HUES48 (cell line): ENCODE results near the gene ENDOV.

Source experiments
- H3K27ac ChIP-seq: one replicate; pipeline ENCODE4 v1.7.0; 2013; ENCODE audit warnings: low read depth, low read length, inconsistent platforms
- H3K27me3 ChIP-seq: 2 replicates; pipeline ENCODE4 v1.6.1; 2013; ENCODE audit warnings: mild to moderate bottlenecking, low read length; ENCODE audit not compliant: control insufficient read depth, insufficient read depth
- H3K36me3 ChIP-seq: 2 replicates; pipeline ENCODE4 v1.6.1; 2013; ENCODE audit warnings: low read length; ENCODE audit not compliant: control insufficient read depth, insufficient read depth
- H3K4me1 ChIP-seq: 2 replicates; pipeline ENCODE4 v1.6.1; 2013; ENCODE audit warnings: mild to moderate bottlenecking, low read length; ENCODE audit not compliant: control insufficient read depth, insufficient read depth
- H3K4me3 ChIP-seq: 2 replicates; pipeline ENCODE4 v1.5.1; 2013; ENCODE audit warnings: mild to moderate bottlenecking, low read depth, low read length
- H3K9ac ChIP-seq: 2 replicates; pipeline ENCODE4 v1.6.1; 2013; ENCODE audit warnings: mild to moderate bottlenecking, low read depth, low read length, moderate library complexity
- H3K9me3 ChIP-seq: 2 replicates; pipeline ENCODE4 v1.6.1; 2013; ENCODE audit warnings: low read length; ENCODE audit not compliant: control insufficient read depth, insufficient read depth

ENDOV gene

GRCh38 chr17:80426671-80427326, 11.8 kb downstream of the ENDOV start:
- Histone ChIP-seq H3K27me3 (no peaks in the 10 kb centered on the region), H3K27ac (no peak overlapping the region), H3K9me3 (no peaks in the 10 kb centered on the region), H3K36me3 (no peaks in the 10 kb centered on the region), H3K9ac (no peak overlapping the region), H3K4me1 (peaks cover 4% of the 10 kb centered on the region; the same call in 1 of the 2 replicates), H3K4me3 (no peak overlapping the region)

DNA sequence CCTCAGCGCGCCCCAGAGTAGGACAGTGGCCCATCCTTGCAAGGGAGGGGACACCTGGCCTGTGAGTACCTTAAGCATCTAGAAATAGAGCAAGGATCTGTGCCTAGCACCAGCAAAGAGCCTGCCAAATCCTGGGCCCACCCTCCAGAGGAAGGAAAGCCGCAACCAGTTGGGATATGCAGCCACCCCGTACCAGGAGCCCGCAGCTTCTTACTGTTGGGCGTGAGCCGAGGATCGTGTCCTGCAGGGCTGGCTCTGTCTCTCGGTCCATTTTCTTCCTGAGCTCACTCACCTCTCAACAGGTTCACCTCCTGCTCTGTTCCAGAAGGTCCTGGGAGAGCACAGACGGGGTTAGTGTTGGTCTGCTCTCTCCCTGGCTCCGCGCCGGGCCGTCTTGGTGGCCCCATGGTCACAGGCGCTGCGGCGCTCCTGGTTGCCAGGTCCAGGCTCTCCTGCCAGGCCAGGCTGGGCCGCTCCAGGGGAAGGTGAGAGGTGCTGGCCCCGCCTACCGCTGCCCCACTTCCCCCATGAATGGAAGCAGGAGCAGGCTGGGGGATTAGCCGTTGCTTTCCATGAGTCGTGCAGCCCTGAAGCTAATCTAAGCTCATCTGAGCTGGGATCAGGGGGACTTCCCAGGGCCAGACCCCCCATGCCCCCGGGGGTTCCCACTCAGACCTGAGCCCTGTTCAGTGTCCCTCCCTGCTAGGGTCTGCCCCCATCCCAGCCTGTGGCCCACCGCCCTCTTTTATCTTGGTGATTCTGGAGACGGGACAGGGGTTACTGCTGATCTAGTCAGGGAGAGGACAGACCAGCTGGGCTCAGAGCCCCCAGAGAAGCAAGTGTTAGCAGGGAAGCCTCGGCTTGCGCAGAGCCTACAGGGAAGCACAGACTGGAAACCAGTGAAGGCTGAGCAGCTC, 12.7 kb downstream of the ENDOV start:
- Histone ChIP-seq H3K27me3 (no peaks in the 10 kb centered on the region), H3K9me3 (no peaks in the 10 kb centered on the region), H3K4me1 (peaks cover 4% of the 10 kb centered on the region; the same call in 1 of the 2 replicates), H3K9ac (no peak overlapping the region), H3K27ac (no peak overlapping the region), H3K4me3 (no peak overlapping the region), H3K36me3 (no peaks in the 10 kb centered on the region)

- H3K36me3 ChIP-seq, result no peaks in the 10 kb centered on the region
- H3K4me1 ChIP-seq, result peaks cover 4% of the 10 kb centered on the region; the same call in 1 of the 2 replicates
- H3K9me3 ChIP-seq, result no peaks in the 10 kb centered on the region
- no peak overlapping the region for H3K4me3 ChIP-seq
- H3K27ac ChIP-seq, result no peak overlapping the region
- H3K9ac ChIP-seq, result no peak overlapping the region
- H3K27me3 ChIP-seq, result no peaks in the 10 kb centered on the region
These were observed 13.4 kb downstream of the ENDOV start for GRCh38 chr17:80428363-80428762.

- H3K27ac ChIP-seq, result no peak overlapping the region
- no peaks in the 10 kb centered on the region for H3K27me3 ChIP-seq
- peaks cover 4% of the 10 kb centered on the region; the same call in 1 of the 2 replicates for H3K4me1 ChIP-seq
- no peak overlapping the region for H3K4me3 ChIP-seq
- H3K36me3 ChIP-seq, result no peaks in the 10 kb centered on the region
- H3K9me3 ChIP-seq, result no peaks in the 10 kb centered on the region
- no peak overlapping the region for H3K9ac ChIP-seq
These were observed 13.8 kb downstream of the ENDOV start for GRCh38 chr17:80428796-80429195.

GRCh38 chr17:80429356-80430275, 14.6 kb downstream of the ENDOV start:
- H3K4me3 ChIP-seq, result no peak overlapping the region
- no peaks in the 10 kb centered on the region for H3K9me3 ChIP-seq
- no peak overlapping the region for H3K9ac ChIP-seq
- no peak overlapping the region for H3K27ac ChIP-seq
- H3K36me3 ChIP-seq, result no peaks in the 10 kb centered on the region
- H3K4me1 ChIP-seq, result peaks cover 4% of the 10 kb centered on the region; the same call in 1 of the 2 replicates
- no peaks in the 10 kb centered on the region for H3K27me3 ChIP-seq

DNA sequence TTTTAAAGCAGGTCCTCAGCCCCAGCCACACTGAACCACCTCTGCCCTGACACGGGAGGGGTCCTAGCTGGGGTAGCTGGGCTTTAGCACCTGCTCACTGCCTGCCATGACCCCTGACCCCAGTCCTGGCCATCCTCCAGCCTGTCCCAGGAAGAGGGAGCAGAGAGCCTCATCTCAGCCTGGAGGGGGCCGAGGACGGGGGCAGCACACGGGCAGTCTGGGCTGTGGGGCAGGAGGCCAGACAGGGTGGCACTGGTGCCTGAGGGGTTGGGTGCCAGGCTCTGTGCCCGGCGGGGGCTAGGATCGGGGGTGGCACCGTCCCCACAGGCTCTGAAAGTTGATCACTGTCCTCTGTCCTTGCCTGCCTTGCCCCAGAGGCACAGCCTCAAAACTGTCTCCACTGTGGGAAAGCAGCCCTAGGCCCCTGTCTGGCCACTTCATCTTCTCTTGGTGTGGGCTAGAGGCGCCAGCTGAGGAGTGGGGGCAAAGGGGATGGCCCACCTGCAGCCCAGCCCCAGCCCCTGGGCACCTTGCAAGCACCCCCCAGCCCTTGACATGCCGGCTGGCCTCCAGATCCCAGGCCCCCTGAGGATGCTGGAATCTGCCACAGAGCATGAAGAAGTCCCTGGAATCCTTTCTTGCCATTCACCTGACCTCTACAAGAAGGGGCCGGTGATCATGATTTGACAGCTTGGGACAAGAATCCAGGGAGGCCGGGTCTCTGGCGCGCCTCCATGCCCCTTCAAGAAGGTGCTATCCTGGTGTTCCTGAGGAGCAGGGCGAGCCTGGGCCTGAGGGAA, 15.7 kb downstream of the ENDOV start:
- Histone ChIP-seq H3K27ac (no peak overlapping the region), H3K9me3 (no peaks in the 10 kb centered on the region), H3K27me3 (no peaks in the 10 kb centered on the region), H3K4me3 (no peak overlapping the region), H3K36me3 (no peaks in the 10 kb centered on the region), H3K9ac (no peak overlapping the region), H3K4me1 (peaks cover 4% of the 10 kb centered on the region; the same call in 1 of the 2 replicates)

DNA sequence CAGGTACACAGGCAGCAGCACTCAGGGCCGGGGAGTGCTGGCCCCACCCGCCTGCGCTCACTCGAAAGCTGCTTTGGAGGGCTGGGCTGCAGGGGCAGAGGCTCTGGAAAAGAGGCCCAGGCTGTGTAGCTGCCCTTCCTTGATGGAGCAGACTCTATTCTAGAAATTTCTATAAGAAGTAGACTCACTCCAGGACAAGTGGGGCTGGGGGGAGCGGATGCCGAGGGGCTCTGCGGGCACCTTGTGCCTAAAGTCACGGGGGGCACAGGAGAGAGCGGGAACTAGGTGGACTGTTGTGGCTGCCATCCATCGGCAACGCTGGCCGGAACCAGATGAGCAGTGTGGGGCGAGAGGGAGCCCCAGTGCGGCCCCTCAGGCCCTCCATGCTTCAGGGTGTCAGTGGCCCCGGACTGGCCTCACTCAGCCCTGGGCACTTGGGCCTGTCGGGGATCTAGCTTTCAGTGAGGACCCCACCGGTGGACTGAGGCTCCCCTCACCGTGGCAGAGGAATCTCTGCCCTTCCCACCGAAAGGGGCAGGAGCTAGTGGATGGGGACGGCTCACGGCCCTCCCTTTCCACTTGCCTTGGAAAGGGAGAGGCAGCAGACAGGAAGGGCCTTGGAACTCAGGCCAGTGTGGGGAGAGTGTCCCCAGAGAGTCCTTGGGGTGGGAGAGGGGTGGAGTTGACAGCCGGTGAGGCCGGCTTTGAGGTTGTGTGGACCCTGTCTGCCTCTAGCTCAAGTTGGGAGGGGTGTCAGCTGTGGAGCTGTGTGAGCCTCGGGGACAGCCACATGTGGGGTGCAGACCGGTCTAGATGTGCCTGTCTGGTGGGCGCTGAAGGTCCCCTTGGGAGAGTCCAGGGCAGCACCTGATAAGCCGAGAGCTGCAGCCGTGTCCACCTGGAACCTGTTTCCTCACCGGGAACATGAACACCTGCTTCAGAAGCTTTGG, 16.6 kb downstream of the ENDOV start:
- H3K36me3 ChIP-seq, result no peaks in the 10 kb centered on the region
- H3K4me3 ChIP-seq, result no peak overlapping the region
- no peaks in the 10 kb centered on the region for H3K9me3 ChIP-seq
- no peaks in the 10 kb centered on the region for H3K27me3 ChIP-seq
- H3K27ac ChIP-seq, result no peak overlapping the region
- H3K4me1 ChIP-seq, result peaks cover 4% of the 10 kb centered on the region; the same call in 1 of the 2 replicates
- no peak overlapping the region for H3K9ac ChIP-seq

GRCh38 chr17:80432350-80432955, 17.5 kb downstream of the ENDOV start:
- Histone ChIP-seq H3K36me3 (no peaks in the 10 kb centered on the region), H3K27ac (no peak overlapping the region), H3K4me3 (no peak overlapping the region), H3K4me1 (no peaks in the 10 kb centered on the region), H3K9ac (no peak overlapping the region), H3K9me3 (no peaks in the 10 kb centered on the region), H3K27me3 (no peaks in the 10 kb centered on the region)

GRCh38 chr17:80432961-80433550, 18.1 kb downstream of the ENDOV start:
- H3K4me1 ChIP-seq, result no peaks in the 10 kb centered on the region
- H3K27ac ChIP-seq, result no peak overlapping the region
- no peaks in the 10 kb centered on the region for H3K36me3 ChIP-seq
- no peaks in the 10 kb centered on the region for H3K9me3 ChIP-seq
- H3K9ac ChIP-seq, result no peak overlapping the region
- no peak overlapping the region for H3K4me3 ChIP-seq
- H3K27me3 ChIP-seq, result no peaks in the 10 kb centered on the region
